HTR-8/SVneo (cell line): Measurements from ENCODE around the gene MYBPC1.
"Not testable (repeated sequence)": the region's sequence is repeated elsewhere in the genome, so short reads cannot be mapped to it uniquely, and the experiment has no call there.

Source experiments
- DNase-seq: peaks from one replicate; pipeline ENCODE4 v3.0.0; 2011; ENCODE audit warnings: low spot score, mixed read lengths; ENCODE audit not compliant: insufficient read length
- FAIRE-seq: peaks from 2 replicates; lab custom pipeline; 2011; peaks lifted over from hg19 to GRCh38; lab: Jason Lieb, UNC

The MYBPC1 gene, protein sequence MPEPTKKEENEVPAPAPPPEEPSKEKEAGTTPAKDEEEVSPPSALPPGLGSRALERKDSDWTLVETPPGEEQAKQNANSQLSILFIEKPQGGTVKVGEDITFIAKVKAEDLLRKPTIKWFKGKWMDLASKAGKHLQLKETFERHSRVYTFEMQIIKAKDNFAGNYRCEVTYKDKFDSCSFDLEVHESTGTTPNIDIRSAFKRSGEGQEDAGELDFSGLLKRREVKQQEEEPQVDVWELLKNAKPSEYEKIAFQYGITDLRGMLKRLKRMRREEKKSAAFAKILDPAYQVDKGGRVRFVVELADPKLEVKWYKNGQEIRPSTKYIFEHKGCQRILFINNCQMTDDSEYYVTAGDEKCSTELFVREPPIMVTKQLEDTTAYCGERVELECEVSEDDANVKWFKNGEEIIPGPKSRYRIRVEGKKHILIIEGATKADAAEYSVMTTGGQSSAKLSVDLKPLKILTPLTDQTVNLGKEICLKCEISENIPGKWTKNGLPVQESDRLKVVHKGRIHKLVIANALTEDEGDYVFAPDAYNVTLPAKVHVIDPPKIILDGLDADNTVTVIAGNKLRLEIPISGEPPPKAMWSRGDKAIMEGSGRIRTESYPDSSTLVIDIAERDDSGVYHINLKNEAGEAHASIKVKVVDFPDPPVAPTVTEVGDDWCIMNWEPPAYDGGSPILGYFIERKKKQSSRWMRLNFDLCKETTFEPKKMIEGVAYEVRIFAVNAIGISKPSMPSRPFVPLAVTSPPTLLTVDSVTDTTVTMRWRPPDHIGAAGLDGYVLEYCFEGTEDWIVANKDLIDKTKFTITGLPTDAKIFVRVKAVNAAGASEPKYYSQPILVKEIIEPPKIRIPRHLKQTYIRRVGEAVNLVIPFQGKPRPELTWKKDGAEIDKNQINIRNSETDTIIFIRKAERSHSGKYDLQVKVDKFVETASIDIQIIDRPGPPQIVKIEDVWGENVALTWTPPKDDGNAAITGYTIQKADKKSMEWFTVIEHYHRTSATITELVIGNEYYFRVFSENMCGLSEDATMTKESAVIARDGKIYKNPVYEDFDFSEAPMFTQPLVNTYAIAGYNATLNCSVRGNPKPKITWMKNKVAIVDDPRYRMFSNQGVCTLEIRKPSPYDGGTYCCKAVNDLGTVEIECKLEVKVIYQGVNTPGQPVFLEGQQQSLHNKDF

DNA sequence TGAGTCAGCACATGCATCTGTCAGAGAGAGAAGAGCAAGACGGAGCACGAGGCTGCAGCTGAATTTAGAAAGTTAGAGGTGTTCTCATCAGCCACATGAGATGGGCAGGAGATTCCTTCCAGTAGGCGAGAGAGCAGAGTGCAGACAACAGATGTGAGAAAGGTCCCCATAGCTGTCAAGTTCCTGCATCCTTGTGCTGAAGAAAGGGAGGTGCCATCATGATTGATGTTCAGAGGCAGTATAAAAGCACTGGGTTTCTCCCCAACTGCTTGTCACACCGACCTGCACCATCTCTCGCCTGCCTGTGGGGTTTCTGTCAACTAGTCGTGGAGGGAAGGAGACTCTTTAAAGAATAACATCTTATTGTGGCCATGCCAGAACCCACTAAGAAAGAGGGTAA is at the start of gene MYBPC1:
TSS of gene MYBPC1 (plus strand) at position 272 of the 400 bp plus-strand sequence. CDS start at position 372, 100 bp downstream.
- FAIRE-seq, result no peak

DNA sequence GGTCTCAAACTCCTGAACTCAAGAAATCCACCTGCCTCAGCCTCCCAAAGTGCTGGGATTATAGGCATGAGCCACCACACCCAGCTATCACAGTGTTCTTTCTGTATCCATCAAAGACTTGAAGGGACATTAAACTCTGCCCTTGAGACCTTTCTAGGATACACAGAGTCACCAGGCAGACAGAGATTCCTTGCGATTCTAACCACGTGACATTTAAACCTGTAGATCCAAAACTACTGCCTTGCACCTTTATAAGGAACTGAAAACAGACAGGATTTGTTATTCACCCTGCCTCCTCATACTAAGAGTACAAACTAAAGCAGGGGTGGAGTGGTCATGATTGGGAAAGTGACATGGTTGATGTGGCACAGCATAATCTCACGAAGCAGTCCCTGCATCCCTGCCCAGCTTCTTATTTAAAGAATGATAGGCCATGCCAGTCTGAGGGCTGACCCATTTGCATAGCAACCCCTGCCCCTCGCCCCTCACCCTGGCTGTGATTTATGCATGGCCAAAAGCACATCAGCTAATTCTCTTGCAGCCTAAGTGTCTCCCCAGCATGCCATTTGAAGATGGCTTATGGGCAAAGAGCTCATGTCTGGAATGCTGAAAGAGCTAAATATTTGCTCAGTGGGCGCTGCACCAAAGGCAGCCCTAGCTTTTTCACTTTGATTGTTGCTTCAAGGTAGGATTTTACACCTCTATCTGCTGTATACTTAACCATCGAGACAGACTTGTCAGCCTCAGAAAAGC is 43.2 kb upstream of the MYBPC1 start:
- FAIRE-seq (no peak), DNase-seq (no peak)

More for the DNA sequence above, at the start of gene MYBPC1:
- DNase-seq, result no peak

DNA sequence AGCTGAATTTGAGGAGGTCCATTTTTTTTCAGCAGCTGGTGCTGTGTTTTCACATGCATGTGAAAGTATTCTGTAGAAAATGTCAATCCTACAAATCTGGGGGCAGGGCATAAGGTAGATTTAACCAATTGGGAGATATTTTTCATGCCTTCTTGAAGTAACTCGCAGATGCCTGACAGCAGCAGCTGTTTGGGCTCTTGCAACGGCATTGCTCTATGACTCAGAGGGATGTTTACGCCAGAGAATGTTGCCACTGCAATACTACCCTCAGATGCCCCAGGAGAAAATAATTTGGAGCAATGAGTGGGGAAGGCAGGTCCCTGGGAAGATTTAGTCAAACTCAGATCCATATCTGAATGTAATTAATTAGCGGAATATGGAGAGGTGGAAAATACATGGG is 42.5 kb upstream of the MYBPC1 start:
- no peak for FAIRE-seq
- peak; percentile 36 for DNase-seq

DNA sequence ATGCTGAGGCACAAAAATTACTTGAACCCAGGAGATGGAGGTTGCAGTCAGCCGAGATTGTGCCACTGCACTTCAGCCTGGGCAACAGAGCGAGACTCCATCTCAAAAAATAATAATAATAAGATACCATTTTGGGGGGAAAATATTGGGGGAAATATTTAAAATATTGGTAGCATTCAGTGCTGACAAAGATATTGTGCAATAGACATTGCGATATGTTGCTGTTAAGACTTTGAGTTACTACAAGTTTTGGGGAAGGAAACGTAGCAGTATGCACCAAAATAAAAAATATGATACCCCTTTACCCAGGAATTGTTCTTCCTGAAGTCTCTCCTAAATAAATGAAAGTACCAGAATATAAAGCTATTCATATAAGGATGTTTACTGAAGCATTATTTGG is 37.7 kb upstream of the MYBPC1 start:
- DNase-seq, result no peak

DNA sequence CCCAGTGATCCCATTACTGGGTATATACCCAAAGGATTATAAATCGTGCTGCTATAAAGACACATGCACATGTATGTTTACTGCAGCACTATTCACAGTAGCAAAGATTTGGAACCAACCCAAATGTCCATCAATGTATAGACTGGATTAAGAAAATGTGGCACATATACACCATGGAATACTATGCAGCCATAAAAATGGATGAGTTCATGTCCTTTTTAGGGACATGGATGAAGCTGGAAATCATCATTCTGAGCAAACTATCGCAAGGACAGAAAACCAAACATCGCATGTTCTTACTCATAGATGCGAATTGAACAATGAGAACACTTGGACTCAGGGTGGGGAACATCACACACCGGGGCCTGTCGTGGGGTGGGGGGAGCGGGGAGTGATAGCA is 36.0 kb upstream of the MYBPC1 start:
- not testable (repeated sequence) for DNase-seq, FAIRE-seq

More for the DNA sequence above, 37.7 kb upstream of the MYBPC1 start:
- FAIRE-seq, result no peak

DNA sequence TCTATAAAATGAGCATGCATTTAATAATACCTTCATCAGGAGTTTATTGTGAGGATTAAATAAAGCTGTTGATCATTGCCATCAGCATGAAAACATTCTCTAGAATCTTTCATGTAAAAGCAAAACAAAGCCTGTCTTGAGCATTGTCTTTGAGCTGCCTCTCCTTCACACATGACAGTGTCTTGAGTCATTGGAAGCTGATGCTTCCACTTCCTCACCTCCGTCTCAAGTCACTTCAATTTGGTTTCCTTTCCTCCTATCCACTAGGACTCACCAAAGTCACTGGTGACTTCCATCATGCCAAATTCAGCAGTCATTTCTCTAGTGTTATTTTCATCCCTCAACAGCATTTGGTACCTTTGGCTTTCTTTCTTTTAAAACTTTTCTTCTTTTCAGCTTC is 31.6 kb upstream of the MYBPC1 start:
- FAIRE-seq (no peak), DNase-seq (no peak)

DNA sequence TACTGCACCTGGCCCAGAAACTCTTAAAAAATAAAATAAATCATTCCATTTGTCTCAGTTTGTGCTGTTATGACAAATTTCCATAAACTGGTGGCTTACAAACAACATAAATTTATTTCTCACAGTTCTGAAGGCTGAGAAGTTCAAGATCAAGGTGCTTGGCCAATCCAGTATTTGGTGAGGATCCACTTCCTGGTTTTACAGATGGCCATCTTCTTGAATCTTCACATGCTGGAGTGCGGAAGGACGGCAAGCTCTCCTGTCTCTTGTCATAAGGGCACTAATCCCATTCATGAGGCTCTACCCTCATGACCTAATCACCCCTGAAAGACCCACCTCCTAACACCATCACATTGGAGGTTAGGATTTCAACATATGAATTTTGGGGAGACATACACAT is 29.9 kb upstream of the MYBPC1 start:
- FAIRE-seq (no peak), DNase-seq (no peak)

DNA sequence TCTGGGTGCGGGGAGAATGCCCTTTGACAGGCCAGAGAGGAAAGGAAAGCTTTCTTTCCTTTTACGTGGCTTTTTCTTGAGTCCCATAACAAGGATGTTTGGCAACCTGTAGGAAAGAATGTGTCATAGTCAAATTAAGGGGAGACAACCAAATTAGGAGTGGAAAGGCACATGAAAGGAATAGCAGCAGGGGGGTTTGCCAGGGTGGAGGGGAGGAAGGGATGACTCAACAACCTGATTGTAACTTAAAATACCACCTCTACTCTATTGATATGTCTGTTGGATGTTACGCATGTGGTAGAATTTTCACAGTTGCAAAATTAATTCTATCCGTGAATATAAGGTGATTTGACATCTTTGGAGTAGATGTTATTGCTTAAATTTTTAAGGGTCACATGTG is 28.5 kb upstream of the MYBPC1 start:
- DNase-seq (no peak), FAIRE-seq (no peak)

DNA sequence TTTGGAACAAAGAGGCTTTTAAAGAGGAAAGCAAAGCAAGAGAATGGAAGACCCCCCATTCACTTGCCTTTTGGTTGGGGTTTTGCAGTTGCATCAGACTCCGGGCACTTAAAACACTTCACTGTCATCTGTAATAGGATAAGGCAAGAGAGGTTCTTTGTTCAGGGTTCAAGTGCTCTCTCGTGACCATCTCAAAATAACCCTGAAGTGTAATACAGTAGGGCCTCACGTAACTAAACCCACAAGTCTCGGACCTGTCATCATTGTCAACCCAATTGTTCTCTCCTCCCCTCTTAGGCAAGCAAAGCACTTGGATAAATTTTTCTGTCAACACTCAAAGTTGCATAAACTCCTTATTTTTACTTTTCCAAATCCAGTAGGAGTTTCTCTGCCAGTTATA is 26.9 kb upstream of the MYBPC1 start:
- DNase-seq, result no peak
- FAIRE-seq, result no peak

DNA sequence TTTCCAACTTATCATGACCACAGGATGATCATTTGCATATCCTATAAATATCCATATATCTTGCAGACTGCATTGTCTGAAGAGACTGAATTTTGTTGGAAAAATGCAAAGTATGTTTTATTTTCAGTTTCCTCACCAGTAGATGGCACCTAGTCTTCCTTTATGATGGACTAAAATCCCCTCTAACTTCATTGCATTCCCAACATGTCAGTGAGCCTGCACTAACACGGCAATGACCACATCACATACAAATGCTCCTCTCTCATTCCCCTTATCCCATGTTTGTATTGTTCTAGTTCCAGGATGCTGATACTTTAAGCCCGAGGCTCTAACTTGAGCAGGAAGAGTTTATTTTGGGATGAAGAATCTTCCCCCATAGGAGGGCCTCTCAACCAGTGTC is 24.7 kb upstream of the MYBPC1 start:
- no peak for FAIRE-seq

DNA sequence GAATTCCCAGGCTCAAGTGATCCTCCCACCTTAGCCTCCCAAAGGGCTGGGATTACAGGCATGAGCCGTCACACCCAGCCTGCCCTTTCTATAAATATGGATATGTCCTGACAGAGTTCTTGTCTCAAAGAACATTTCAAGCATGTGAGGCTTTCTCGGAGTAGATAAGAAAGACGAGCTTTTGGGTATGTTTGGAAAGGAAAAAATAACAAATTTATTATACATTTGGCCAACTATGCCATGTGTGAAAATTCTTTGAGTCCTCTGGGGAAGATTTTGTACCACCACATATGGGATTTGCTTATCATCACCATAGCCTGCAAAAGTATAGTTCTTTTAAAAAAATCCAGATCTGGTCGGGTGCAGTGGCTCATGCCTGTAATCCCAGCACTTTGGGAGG is 23.7 kb upstream of the MYBPC1 start:
- FAIRE-seq, result no peak
- no peak for DNase-seq

More for the DNA sequence above, 24.7 kb upstream of the MYBPC1 start:
- peak; percentile 34 for DNase-seq

DNA sequence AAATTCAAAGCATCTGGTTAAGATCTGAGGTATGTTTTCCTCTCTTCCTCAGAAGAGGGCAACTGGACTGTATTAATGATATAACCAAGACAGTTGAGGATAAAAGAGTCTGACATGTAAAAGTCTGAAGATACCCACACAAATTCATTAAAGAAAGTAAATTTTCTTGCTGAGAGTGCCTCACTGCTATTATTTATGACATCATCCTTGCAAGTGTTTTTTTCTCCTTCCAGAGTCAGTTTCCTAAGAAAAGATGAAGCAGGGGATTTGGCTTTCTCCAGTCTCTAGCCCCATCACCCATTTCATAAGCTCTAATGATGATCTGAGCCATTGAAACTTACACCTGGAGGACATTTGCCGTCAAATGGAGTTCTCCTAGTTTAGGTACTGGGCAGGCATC is 21.0 kb upstream of the MYBPC1 start:
- FAIRE-seq, result no peak

DNA sequence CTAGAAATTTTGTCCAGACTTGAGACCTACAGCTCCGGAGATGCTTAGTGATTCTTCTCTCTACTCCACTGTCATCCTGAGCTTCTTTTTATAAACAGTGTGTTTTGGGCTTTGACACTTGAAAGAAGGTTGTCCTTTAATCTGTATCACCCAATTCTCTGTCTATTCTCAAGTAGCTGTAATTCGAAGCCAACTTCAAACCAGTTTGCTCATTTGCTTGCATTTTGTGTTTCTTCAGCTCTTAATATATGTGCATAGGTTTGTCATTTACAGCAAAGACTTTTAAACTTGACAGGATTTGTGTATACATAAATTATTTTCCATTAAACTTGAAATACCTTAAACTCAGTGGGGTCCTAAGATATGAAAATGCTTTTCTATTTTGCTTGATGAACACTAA is 16.4 kb upstream of the MYBPC1 start:
- DNase-seq (no peak), FAIRE-seq (no peak)

More for the DNA sequence above, 21.0 kb upstream of the MYBPC1 start:
- no peak for DNase-seq

DNA sequence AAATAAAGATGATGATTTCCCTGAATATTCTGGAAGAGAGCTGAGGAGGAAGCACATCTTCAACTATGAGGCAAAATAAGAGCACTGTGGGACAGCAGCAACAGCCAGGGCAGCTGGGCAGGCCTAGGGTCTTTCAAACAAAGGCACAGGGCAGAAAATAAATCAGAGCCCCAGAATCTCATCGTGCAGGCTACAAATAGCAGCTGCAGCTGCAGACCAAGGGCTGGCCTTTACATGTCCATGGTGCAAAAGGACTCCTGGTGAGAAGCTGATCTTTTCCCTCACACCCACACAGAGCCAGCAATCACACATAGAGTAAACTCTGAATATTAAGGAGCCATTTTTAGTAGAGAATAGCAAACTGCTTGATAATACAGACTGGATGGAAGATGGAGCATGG is 13.6 kb upstream of the MYBPC1 start:
- DNase-seq, result no peak
- no peak for FAIRE-seq

DNA sequence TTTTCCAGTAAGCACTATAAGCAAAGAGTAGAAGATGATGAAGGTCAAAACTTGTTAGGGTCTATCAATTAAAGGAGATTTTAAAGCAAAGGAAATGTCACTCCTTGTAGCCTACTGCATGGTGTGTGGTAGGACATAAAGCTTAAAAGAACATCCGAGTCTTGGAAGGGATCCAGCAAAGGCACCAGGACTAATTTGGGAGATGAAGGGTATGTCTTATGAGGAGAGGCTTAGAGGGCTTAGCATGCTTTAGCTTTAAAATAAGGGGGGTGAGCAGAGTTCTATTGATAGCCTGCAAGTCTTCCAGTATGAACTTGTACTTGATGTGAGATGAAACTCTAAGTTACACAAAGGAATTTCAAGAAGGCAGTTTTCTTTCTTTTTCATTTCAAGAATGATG is 11.8 kb upstream of the MYBPC1 start:
- no peak for DNase-seq
- FAIRE-seq, result no peak

DNA sequence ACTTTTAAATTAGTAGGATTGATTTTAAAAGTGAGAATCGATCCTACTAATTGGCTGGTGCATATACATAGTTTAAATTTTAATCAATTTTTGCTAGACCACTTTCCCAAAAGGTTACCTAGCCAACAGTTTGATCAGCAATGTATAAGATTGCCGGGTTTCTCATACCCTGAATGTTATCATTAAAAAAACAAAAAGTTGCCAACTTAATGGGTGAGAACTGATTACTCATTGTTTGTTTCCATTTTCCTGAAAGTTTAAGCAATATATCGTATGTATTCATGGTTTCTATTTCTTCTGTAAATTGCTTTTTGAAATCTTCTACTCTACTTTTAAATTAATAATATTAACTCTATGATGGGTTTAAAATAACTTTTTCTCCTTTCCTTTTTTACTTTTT is 4.4 kb upstream of the MYBPC1 start:
- DNase-seq, result no peak
- FAIRE-seq, result no peak

DNA sequence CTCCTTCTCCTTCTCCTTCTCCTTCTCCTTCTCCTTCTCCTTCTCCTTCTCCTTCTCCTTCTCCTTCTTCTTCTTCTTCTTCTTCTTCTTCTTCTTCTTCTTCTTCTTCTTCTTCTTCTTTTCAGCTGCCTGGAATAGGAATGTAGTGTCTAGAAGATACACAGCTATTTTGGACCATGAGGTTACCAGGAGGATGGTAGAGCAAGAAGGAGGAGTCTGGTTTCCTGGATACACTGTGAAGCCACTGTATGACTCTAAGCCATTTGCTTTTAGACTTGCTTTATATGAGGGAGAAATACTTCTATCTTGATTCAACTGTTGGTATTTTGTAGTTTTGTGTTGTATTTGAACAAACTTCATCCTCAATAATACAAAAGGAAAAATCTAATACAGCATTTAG is 3.0 kb upstream of the MYBPC1 start:
- no peak for FAIRE-seq
- no peak for DNase-seq

DNA sequence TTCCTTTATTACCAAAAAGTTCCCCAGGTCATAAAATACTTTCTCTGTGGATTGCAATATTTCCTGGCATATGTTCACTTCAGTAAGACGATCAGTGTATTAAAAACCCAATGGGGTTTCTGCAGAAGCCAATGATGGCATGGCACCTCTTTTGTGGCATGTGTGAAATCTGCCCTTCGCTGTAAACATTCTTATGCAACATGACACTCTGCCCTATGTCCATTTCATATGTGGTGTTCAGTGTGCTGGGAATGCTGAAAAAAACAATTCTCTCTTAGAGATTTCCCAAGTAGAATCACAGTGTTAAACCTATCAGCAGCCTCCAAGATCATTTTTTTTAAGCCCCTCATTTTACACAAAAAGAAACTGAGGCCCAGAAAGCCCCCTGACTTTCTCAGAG is 2.3 kb upstream of the MYBPC1 start:
- FAIRE-seq, result no peak
- DNase-seq, result no peak

DNA sequence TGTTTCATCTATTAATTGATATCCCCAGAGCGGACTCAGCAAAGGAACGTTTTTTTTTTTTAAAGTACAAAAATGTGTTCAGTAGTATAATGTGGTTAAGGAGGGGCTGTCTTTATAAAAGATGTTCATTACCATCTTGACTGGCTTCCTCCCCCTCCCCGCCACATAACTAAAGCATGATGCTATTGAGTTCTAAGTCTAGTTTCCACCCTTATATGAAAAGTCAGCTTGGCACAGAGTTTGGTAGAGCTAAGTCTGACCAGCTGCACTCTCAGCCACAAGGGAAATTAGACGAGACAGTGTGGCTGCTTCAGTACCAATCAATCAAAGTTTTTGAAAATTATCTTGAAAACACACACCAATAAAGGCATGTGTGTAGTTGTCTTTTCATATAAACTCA is 1.9 kb upstream of the MYBPC1 start:
- FAIRE-seq (no peak), DNase-seq (no peak)

DNA sequence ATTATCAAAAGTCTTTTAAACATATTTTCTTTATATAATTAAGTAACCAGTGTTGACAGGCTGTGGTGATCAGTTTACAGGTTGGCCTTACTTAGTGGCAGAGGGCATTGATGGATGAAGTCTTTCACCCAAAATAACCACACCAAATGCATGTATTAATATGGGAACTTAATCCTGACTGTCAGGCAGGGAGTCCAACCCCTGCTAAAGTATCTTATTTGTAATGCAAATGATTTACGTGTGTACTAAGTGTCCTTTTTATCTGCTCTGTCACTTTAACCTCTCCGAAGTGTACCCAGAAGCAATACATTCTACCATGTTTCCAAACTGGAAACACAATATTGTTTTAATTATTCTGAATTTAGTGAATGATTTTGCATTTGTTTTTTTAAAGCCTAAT is 1.4 kb downstream of the MYBPC1 start:
- FAIRE-seq, result no peak

More for the DNA sequence above, 1.4 kb downstream of the MYBPC1 start:
- DNase-seq, result no peak
